K562 (cell line): ENCODE data around the gene GEN1. TPM values are rescaled to one million over a fixed set of nuclear protein-coding genes. Genes with fewer than 3 reads are reported as not detected.

ENCODE experiments used
- ATAC-seq: fragments of 200-7000 bp; cut with Tn5 transposase; 3 replicates; pipeline ENCODE4 v1.9.1; 2020; ENCODE audit warnings: moderate library complexity
- BruUV-seq: library from RNA; stranded (reverse); fragments of 400-500 nt; replicated peaks from 2 replicates; lab custom pipeline; 2021; lab: Mats Ljungman, UMichigan
- CTCF ChIA-PET: fragments of 300-600 bp; formaldehyde crosslinking; extraction: SDS; loops from one replicate; lab custom pipeline; 2021; ENCODE audit warnings: low intra/inter-chr PET ratio; lab: Yijun Ruan, JAX
- POLR2A ChIA-PET: fragments of 300-600, 350-650 bp; sonication (Branson Sonifier 250); formaldehyde crosslinking; extraction: SDS; loops from one replicate; lab custom pipeline; 2021; ENCODE audit warnings: antibody characterized with exemption, inconsistent platforms; lab: Yijun Ruan, JAX
- DNase-seq, 4 experiments: peaks; one replicate each; pipeline versions ENCODE4 v3.0.0 to v3.0.0-alpha.2; 2011 to 2018; ENCODE audit warnings: low spot score in 3 of 4, mixed read lengths in 3 of 4; ENCODE audit errors: extremely low read depth in 1 of 4
- FAIRE-seq: peaks from 2 replicates; lab custom pipeline; 2011; peaks lifted over from hg19 to GRCh38; lab: Jason Lieb, UNC
- H2AFZ ChIP-seq: 2 replicates; pipeline ENCODE4 v1.6.0; 2011; ENCODE audit warnings: low read depth, low read length, control low read depth, inconsistent platforms
- H3K27ac ChIP-seq: fragments of 200-600 bp; 3 replicates; pipeline ENCODE4 v1.8.0; 2011; ENCODE audit warnings: low read depth, mild to moderate bottlenecking, control low read depth, inconsistent platforms, low read length, moderate library complexity, mixed read lengths; ENCODE audit errors: extremely low read depth
- H3K27me3 ChIP-seq, 2 experiments: fragments of 300-600 bp in 1 of 2; 2 replicates in 1 of 2; 3 replicates in 1 of 2; pipeline versions ENCODE4 v1.6.0 to v1.8.0; 2011; ENCODE audit warnings: inconsistent platforms in 2 of 2, low read length in 2 of 2, mild to moderate bottlenecking in 1 of 2, mixed read lengths in 1 of 2, moderate library complexity in 1 of 2; ENCODE audit not compliant: control insufficient read depth in 2 of 2, insufficient read depth in 2 of 2
- H3K36me3 ChIP-seq: fragments of 300-600 bp; 3 replicates; pipeline ENCODE4 v1.8.0; 2011; ENCODE audit warnings: mild to moderate bottlenecking, low read length, inconsistent platforms; ENCODE audit not compliant: control insufficient read depth, insufficient read depth
- H3K4me1 ChIP-seq, 2 experiments: fragments of 200-600 bp in 1 of 2; replicated peaks in 1 of 2; 2 replicates in 1 of 2; 3 replicates in 1 of 2; pipeline versions ENCODE4 v1.5.1 to v1.8.0; 2011; ENCODE audit warnings: inconsistent platforms in 2 of 2, low read length in 2 of 2, mild to moderate bottlenecking in 1 of 2, mixed read lengths in 1 of 2, moderate library complexity in 1 of 2; ENCODE audit not compliant: control insufficient read depth in 2 of 2, insufficient read depth in 2 of 2
- H3K4me2 ChIP-seq: 2 replicates; pipeline ENCODE4 v1.6.1; 2011; ENCODE audit warnings: low read length, control low read depth, inconsistent platforms, mixed read lengths; ENCODE audit not compliant: insufficient read depth
- H3K4me3 ChIP-seq: fragments of 200-600 bp; sonication (generic), shearing (Covaris generic); 2 replicates; pipeline ENCODE4 v1.5.1; 2016; ENCODE audit warnings: control low read depth, inconsistent platforms
- H3K79me2 ChIP-seq: fragments of 200-600 bp; 3 replicates; pipeline ENCODE4 v1.8.0; 2011; ENCODE audit warnings: low read length, inconsistent platforms; ENCODE audit not compliant: control insufficient read depth, insufficient read depth
- H3K9ac ChIP-seq, 2 experiments: 2 replicates each; pipeline versions ENCODE4 v1.6.0 to v1.6.1; 2011; ENCODE audit warnings: low read depth in 2 of 2, low read length in 2 of 2, control low read depth in 1 of 2, inconsistent platforms in 1 of 2, mild to moderate bottlenecking in 1 of 2, mixed read lengths in 1 of 2; ENCODE audit not compliant: insufficient read depth in 1 of 2
- H3K9me1 ChIP-seq: one replicate; pipeline ENCODE4 v1.6.0; 2011; ENCODE audit warnings: inconsistent platforms, mild to moderate bottlenecking, low read length, moderate library complexity; ENCODE audit not compliant: control insufficient read depth, insufficient read depth
- H3K9me3 ChIP-seq: replicated peaks from 2 replicates; pipeline ENCODE4 v1.5.1; 2011; ENCODE audit warnings: low read depth, low read length, inconsistent platforms; ENCODE audit not compliant: control insufficient read depth, insufficient read depth
- H4K20me1 ChIP-seq: replicated peaks from 2 replicates; pipeline ENCODE4 v1.6.1; 2011; ENCODE audit warnings: low read length, inconsistent platforms, mixed read lengths; ENCODE audit not compliant: control insufficient read depth, insufficient read depth
- BRD9 ChIP-seq: fragments of 450-650 bp; IDR thresholded peaks from 2 replicates; pipeline ENCODE4 v1.6.1; 2018; ENCODE audit warnings: low read depth; ENCODE audit not compliant: partially characterized antibody
- C11orf30 ChIP-seq: fragments of 450-650 bp; IDR thresholded peaks from 2 replicates; pipeline ENCODE4 v1.6.1; 2016; ENCODE audit warnings: low read depth, mild to moderate bottlenecking
- FOXK2 ChIP-seq, 2 experiments: fragments of 450-650 bp; IDR thresholded peaks in 1 of 2; conservative IDR thresholded peaks in 1 of 2; 2 replicates each; pipeline ENCODE4 v1.6.1; 2016; ENCODE audit warnings: low read depth in 2 of 2, mild to moderate bottlenecking in 1 of 2
- GTF2F1 ChIP-seq: IDR thresholded peaks from 2 replicates; pipeline ENCODE4 v1.6.1; 2011; ENCODE audit warnings: low read depth, low read length, improper control_type of control experiment
- MAFG ChIP-seq: fragments of 450-650 bp; conservative IDR thresholded peaks from 2 replicates; pipeline ENCODE4 v1.6.1; 2016; ENCODE audit warnings: missing genetic modification characterization, missing compliant biosample characterization
- NFE2 ChIP-seq: IDR thresholded peaks from 2 replicates; pipeline ENCODE4 v1.6.1; 2014; ENCODE audit warnings: antibody characterized with exemption, low read depth
- RBM14 ChIP-seq: fragments of 200-400 bp; formaldehyde crosslinking; IDR thresholded peaks from 2 replicates; pipeline ENCODE4 v1.6.1; 2018; ENCODE audit warnings: low read depth, mild to moderate bottlenecking, low read length, moderate library complexity, borderline replicate concordance; ENCODE audit not compliant: insufficient read depth
- USF2 ChIP-seq: sonication (generic); formaldehyde crosslinking; IDR thresholded peaks from 2 replicates; pipeline ENCODE4 v1.5.0; 2020; ENCODE audit warnings: missing genetic modification reagents
- ZNF316 ChIP-seq: fragments of 450-650 bp; IDR thresholded peaks from 2 replicates; pipeline ENCODE4 v1.6.1; 2016
- WGBS: fragments of 100-300 bp; shearing (Covaris generic); methylation state at CpG from one replicate; pipeline ENCODE4 v1.1.6; 2016; ENCODE audit warnings: low coverage, mixed read lengths; ENCODE audit not compliant: insufficient coverage; ENCODE audit errors: missing lambda C conversion rate; 5-methylcytosine and 5-hydroxymethylcytosine counted together
- in situ Hi-C: fragments of 300-500 bp; cut with MboI; formaldehyde crosslinking; loops from 4 replicates; pipeline ENCODE4 v1.15.0; 2018; ENCODE audit warnings: inconsistent platforms, mixed read lengths
- intact Hi-C: fragments of 100-400 bp; cut with micrococcal nuclease; formaldehyde crosslinking; loops from 2 replicates; pipeline ENCODE4 v1.14.2; 2022
- polyA plus RNA-seq, 8 experiments: library from polyadenylated mRNA; depleted of rRNA in 4 of 8; stranded (reverse) in 5 of 8; unstranded in 3 of 8; fragments of >200 nt; fragmentation: Nextera tagmentation in 2 of 8; fragmentation: Illumina TruSeq in 1 of 8; extraction: Ambion mirVana in 2 of 8; extraction: Trizol in 1 of 8; gene quantifications; 2 replicates each; pipeline versions ENCODE4 v1.2.1 to v1.2.3, GENCODE V29; 2011 to 2014; ENCODE audit warnings: inconsistent platforms in 1 of 8, missing spikeins in 1 of 8
- total RNA-seq, 7 experiments: library from RNA; depleted of rRNA in 6 of 7; stranded (reverse); fragments of >200 nt in 6 of 7; fragmentation: Illumina TruSeq in 2 of 7; extraction: Trizol in 2 of 7; gene quantifications; 2 replicates each; pipeline versions ENCODE4 v1.2.1 to v1.2.3, GENCODE V29; 2011 to 2021; ENCODE audit warnings: low replicate concordance in 1 of 7

Gene GEN1
- total and polyA plus RNA-seq, 9 of the 15 experiments (the other 6 are each of a cell fraction or from before 2014, with no cell fraction given), result 8.6 to 39.7 (median 24.5) TPM

DNA sequence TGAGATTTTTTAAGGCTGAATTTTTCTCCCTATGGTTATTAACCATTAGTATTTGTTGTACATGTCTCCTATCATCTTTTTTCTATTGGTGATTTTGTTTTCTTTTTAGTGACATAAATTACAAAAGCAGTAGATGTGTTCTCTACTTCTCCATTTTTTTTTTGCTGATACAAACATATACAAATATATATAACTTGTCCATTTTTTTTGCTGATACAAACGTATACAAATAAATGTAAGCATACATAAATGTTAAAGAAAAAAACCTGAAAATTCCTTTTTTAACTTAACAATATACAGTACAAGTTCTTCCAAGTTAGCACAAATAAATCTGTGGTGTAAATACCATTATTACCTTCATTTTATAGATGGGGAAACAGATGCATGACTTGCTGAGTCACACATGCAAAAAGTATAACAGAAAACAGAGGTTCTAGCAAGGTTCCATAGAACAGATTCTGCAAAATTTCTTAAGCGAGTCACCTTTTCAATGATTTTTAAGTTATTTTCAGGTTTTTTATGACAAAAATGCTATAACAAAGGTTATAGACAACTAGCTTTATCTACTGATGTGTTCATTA is 64.4 kb downstream of the GEN1 start:
- no peak for TF ChIP-seq BRD9
- peak; percentile 41 for TF ChIP-seq C11orf30
- TF ChIP-seq MAFG, result peak; percentile 39
- TF ChIP-seq ZNF316, result peak; percentile 77
- peak; percentile 27; the same call in 1 of the 2 replicates for TF ChIP-seq NFE2
- no TSS peak for BruUV-seq
- in situ Hi-C loops (no loop called here), intact Hi-C loops (no loop called here)
- no peaks in the 10 kb centered on the region for H4K20me1 ChIP-seq
- no peak overlapping the region for H3K4me2 ChIP-seq
- H3K9me1 ChIP-seq, result no peaks in the 10 kb centered on the region
- peaks cover 18 to 21% of the 10 kb centered on the region in 2 experiments; a peak in 4 of 5 replicates for H3K27me3 ChIP-seq
- no peaks in the 10 kb centered on the region for H3K9me3 ChIP-seq
- DNase-seq (no peak), ATAC-seq (no peak), FAIRE-seq (no peak)
- no peak overlapping the region for H2AFZ ChIP-seq
- no peaks in the 10 kb centered on the region for H3K79me2 ChIP-seq
- H3K9ac ChIP-seq, result no peak overlapping the region
- 0% methylated on average over 2 of the region's 2 CpGs for WGBS
- CTCF ChIA-PET, result no interaction called here
- no peaks in the 10 kb centered on the region for H3K4me1 ChIP-seq
- H3K4me3 ChIP-seq, result no peak overlapping the region
- POLR2A ChIA-PET, result interaction anchor here (1.2 kb wide), 1 partner anchor 52 kb away, joined by 3 read pairs; no protein-coding TSS in a partner anchor
- no peaks in the 10 kb centered on the region for H3K36me3 ChIP-seq
- no peak overlapping the region for H3K27ac ChIP-seq

DNA sequence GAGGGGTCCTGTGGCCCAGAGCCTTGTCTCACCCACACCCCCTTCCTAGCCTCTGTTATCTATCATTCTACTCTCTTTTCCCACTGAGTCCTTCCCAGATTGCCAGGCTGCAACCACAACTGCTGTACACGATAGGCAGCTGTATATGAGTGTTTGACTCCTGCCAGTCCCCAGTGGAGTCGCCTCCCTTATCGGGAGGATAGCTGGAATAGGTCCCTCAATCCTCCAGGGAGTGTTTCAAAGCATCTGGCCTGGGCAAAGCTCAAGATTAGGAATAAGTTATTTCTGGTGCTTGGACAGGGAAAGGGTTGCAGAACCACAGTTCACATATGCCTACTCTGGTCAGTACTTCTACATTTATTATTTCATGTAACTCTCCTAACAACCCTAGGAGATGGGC is 67.1 kb downstream of the GEN1 start:
- whole genome bisulfite sequencing, result 6% methylated on average over 3 of the region's 3 CpGs
- H3K9me3 ChIP-seq, result no peaks in the 10 kb centered on the region
- H2AFZ ChIP-seq, result no peak overlapping the region
- ChIA-PET CTCF (no interaction called here), POLR2A (interaction anchor here (0.7 to 1.6 kb wide), 5 partner anchors 9 to 71 kb away, joined by 3 to 4 read pairs (median 3); partner anchors contain the start of gene GEN1)
- H3K9me1 ChIP-seq, result no peaks in the 10 kb centered on the region
- H3K27me3 ChIP-seq, result peaks cover 8 to 15% of the 10 kb centered on the region in 2 experiments; a peak in 3 of 5 replicates
- H3K4me3 ChIP-seq, result no peak overlapping the region
- no peak for DNase-seq
- H4K20me1 ChIP-seq, result no peaks in the 10 kb centered on the region
- H3K4me2 ChIP-seq, result no peak overlapping the region
- in situ Hi-C loops, result no loop called here
- H3K79me2 ChIP-seq, result no peaks in the 10 kb centered on the region
- no peak for FAIRE-seq
- no peak for ATAC-seq
- H3K36me3 ChIP-seq, result no peaks in the 10 kb centered on the region
- H3K9ac ChIP-seq, result no peak overlapping the region
- H3K4me1 ChIP-seq, result no peaks in the 10 kb centered on the region
- TF ChIP-seq RBM14 (no peak), FOXK2 (conservative IDR thresholded peaks at IDR 0.05 in 1 of 2, IDR thresholded peaks at IDR 0.05 in 1 of 2; ENCODE audit: low read depth in 2 of 2) (no peak), GTF2F1 (no peak), USF2 (CRISPR knock-in tag) (no peak)
- no peak overlapping the region for H3K27ac ChIP-seq
- no TSS peak for BruUV-seq
- intact Hi-C loops, result no loop called here
